Central memory CD4-positive, alpha-beta T cell (primary cell): ENCODE results near the gene SPAG8.
A peak's percentile ranks its signal among the peaks of the same experiment; 100 is the strongest.

Source experiments
- DNase-seq: peaks from one replicate; pipeline ENCODE4 v3.0.0; 2022

The SPAG8 gene

DNA sequence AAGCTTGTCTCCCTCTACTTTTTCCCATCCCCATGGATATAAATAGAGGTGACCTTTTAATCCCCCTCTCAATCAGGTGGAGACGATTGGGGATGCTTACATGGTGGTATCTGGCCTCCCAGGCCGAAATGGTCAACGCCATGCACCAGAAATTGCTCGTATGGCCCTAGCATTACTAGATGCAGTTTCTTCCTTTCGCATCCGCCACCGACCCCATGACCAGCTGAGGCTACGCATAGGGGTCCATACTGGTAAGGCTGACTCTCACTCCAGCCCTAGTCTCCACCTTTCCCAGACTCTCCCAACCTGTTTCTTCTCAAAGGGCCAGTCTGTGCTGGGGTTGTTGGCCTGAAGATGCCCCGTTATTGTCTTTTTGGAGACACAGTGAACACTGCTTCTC, 3.6 kb downstream of the SPAG8 start:
- DNase-seq: no peak

DNA sequence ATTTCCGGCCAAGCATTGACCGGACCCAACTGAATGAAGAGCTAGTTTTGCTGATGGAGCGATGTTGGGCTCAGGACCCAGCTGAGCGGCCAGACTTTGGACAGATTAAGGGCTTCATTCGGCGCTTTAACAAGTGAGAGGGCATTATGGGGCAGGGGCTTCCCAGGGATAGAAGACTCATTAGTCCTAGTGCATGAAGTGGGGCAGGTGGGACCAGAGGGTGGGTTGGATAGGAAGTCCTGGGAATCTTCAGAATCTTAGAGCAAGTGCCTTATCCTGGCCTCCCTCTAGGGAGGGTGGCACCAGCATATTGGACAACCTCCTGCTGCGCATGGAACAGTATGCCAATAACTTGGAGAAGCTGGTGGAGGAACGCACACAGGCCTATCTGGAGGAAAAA, 6.0 kb downstream of the SPAG8 start:
- no peak for DNase-seq

DNA sequence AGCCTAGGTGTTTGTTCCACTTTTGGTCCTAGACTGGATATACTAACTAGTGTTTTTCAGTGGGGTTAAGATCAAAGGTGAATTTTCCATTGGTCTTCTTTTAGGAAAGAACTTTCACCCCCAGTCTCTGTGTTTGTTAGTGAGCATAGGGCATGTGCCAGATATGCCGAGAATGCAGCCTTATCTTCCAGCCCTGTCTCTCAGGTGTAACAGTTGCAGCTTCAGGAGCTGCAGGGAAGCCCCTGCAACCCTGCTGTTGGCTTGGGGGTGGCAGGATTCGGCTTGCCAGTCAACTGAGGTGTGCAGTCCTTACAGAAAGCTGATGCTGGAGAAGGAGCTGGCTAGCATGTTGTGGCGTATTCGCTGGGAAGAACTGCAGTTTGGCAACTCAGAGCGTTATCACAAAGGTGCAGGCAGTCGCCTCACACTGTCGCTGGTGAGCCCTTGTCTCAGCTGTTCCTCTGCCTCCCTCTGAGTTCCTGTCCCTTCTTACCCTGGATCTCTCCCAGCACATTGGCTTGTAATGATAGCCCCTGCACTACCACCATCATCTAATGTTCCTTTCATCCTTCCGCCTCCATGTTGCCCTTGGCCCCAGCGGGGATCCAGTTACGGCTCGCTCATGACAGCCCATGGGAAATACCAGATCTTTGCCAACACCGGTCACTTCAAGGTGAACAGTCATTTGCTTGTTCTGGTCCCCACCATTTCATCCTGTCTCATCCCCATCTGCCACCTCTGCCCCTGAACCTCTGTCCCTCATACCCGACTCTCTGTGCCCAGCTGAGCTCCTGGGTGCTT, 10.5 kb downstream of the SPAG8 start:
- no peak for DNase-seq

DNA sequence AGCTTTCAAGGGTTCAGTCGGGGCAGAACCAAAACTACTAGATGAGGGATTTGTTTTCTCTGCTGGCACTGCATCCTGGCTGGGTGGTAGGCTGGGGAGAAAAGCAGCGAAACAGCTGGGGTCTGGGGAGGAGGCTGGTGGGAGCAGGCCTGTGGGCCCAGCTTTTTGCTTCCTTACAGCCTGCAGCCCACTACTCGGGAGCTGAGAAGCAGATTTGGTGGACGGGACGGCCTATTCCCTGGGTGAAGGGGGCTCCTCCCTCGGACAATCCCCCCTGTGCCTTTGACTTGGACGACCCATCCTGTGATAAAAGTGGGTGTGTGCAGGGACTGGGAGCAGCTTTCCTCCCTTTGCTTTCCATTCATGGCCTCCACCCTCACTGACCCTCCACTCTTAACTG, 11.5 kb downstream of the SPAG8 start:
- DNase-seq: no peak

DNA sequence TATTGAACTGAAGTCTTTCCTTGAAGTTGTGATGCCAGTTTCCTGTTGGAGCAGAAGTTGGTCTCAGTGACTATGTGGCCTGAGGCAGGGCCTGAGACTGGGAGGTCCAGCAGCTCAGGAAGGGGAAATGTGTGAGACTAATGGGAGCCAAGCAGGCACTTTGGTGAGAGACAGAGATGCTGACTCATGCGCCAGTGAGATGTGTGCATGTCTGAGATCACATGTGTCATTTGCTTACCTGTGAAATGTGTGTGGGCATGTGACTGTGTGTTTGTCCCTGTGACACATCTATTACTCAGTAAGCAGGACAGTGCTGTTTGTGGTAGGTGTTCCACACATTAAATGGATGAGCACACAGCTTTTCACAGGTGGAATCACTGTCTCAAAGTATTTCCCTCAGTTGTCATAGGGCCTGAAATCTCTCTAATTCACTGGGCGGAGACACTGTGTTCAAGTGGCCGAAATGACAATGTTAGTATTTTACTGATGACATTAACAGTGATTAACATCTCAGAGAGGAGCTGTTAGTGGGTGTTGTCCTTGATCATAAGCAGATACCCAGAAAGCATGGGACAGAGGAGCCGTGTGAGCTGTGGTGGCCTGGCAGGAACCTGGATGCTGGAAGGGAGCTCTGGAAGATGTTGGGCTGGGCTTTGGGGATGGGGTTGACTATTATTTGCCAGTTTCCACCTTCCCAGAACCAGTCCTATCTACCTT, 13.2 kb downstream of the SPAG8 start:
- DNase-seq: no peak

DNA sequence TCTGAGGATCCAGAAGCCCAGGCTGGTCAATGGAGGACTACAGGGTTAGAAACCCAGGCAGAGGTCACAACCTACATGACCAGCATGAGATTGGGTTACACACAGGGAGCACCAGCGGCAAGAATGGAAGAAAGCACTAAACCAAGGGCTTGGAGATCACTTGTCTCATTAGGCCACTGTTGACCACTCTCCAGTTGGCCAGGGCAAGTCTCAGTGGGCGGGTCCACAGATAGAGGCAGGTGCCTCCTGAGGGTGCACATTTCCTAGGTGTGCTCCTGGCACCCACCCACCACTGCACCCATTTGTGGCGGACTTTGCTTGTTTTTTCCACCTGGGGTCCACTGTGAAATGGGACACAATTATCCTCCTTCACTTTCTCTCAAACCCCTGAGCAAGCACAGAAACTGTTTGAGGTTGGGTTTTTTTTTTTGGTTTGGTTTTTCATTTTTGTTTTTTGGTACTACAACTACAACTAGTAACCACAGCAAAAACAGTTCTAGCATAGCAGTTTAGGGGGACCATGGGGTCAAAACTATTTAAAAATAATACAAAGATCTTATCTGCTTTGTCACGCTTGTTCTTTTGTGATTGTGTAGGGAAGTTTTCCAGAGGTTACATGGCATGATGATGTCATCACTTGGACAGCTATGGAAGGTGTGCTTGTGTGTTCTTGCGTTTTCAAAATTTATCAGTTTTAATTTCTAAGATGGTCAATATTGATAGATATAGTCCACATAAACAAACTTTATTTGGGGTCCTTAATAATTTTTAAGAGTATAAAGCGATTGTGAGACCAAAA, 14.6 kb downstream of the SPAG8 start:
- no peak for DNase-seq

DNA sequence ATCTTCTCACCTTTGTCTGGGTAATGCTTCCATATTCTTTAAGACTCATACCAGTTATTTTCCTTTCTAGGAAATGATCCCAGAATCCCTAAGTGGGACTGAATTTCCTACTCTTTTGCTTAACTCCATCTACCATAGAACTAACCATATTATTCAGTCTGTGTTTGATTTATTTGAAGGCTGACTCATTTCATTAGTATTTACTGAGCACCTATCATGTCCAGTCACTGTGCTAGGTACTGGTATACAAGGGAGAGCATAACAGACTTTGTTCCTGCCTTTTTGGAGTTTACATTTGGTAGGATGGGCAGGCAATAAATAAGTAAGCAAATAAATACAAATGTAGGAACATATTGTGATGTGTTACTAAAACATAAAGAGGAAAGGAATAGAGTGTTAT, 16.4 kb downstream of the SPAG8 start:
- no peak for DNase-seq

DNA sequence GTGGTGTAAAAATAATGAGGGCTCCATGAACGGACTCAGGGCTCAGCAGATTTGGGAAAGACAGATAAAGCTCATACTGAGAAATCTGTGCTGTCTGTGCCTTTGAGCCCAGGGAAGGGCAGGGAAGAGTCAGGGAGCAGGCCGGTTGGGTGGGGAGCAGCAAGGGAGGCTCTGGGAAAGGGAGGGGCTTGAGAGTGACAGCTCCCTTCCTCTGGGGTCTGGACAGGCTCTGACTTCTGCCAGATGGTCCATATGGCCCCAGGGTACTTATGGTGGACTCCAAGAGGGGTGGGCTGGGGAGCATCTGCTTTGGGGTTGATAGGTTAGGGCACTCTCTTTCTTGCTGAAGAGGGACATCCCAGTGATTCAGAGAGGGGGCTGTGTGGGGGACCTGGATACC, 18.6 kb downstream of the SPAG8 start:
- DNase-seq: no peak

DNA sequence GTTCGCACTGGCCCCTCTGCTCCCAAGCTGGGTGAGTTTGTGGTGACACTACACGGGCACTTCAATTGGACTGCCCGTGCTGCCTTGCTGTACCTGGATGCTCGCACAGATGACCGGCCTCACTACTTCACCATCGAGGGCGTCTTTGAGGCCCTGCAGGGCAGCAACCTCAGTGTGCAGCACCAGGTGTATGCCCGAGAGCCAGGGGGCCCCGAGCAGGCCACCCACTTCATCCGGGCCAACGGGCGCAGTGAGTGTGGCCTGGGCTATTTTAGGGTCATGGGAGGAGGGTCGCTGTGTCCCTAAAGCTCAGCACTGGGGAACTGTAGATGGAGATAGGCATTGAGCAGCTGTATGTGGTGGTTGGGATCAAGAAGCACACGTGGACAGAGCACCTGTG, 19.2 kb downstream of the SPAG8 start:
- no peak for DNase-seq

DNA sequence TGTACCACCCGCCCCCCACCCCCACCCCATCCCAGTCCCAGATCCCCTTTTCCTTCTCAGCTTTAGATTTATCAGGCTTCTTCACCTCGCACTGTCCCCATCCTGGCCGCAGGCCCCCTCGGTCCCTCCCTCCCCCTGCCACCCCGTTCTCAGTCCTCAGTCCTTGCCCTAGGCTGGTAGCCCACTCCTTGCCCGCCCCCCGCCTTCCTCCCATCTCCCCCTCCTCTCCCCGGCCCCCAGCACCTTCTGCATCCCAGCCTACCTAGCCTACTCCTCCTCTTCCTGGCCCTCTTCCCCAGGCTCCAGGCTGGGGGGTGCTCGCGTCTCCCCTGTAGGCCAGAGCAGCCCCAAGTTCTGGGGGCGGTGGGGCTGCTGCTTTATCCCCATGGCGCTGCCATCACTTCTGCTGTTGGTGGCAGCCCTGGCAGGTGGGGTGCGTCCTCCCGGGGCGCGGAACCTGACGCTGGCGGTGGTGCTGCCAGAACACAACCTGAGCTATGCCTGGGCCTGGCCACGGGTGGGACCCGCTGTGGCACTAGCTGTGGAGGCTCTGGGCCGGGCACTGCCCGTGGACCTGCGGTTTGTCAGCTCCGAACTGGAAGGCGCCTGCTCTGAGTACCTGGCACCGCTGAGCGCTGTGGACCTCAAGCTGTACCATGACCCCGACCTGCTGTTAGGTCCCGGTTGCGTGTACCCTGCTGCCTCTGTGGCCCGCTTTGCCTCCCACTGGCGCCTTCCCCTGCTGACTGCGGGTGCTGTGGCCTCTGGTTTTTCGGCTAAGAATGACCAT, 19.8 kb downstream of the SPAG8 start:
- DNase-seq: no peak

DNA sequence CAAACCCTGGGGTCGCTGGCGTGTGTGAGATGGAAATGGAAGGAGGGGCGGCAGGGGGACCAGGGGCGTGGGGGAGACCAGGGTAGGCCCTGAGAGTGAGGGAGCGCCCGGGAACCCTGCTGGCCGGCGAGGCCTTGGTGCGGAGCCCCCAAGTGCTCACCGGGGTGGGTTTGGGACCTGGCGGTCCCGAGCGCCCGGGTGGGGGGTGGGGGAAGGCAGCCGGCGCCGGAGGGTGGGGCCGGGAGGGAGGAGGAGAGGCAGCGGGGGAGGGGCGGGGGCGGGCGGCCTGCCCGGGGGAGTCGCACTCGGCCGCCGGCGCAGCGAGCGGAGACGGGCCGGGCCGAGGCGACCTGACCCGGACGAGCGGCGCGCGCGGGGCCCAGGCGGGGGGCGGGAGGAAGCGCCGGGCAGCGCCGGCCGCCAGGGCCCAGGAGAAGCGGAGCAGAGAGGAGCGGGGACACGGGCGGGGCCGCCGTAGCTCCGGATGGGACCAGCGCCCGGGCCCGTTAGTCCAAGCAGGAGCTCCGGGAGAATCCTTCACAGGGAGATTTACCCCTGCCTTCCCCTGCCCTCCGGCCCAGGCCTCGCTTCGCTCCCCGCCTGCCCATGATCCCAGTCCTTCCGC, 20.7 kb downstream of the SPAG8 start, which contains the start of gene NPR2:
NPR2 (plus strand) TSS at position 295 of the 625 bp plus-strand sequence. CDS start 818 bp downstream, outside the sequence.
- DNase-seq: no peak

DNA sequence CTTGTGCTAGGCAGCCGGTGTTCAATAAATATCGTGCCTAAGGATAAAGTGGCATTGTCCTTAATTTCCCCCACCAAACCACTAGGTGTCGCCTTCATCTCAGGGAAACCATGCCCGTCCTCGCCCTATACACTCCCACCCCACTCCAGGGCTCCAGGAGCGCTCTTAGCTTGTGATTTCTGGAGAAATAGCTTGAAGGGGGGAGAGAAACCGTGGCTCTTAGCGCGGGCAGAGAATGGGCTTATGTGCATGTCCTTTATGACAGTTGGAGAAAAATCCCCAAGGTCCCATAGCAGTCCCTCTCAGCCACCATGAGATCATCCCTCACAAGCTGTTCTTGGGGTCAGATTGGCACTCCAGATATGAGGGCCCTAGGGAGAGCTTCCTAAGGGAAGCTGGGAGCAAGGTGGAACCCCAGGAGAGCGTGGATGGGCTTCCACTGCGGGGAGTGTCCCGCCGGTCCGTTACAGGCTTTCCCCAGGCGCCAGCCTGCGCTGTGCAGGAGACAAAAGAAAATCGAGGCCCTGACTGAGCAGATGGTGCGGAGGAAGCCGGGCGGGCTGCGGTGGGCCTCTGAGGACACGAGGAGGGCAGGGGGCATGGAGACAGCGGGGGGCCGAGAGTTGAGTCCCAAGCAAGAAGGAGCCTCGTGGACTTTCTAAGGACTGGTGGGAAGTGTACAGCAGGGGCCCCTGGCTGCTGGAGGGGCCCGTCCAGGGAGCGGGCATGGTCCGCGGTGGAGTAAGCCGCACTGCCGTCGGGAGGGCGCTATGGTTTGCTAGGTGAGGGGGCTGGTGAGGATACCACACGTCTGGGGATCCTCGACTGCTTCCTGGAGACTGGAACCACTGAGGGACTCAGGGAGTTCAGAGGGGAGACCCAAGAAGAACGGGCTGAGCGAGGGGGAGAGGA, 21.4 kb downstream of the SPAG8 start:
- peak; percentile 58 for DNase-seq

DNA sequence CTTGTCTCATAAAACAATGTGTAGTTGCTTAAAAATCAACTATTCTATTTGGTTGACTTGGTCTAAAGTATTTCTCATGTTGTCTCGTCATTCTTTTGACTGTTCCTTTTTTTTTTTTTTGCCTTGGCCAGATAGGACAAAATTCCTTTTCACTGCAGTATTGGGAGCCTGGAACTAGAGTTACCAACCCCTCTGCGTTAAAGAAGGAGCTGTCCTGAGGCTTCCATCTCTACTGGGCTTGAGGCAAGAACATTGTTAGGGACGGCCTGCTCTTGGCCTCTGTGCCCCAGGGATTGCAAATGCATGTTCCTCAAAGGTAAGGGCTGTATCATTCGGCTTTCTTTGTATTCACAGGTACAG, 22.1 kb downstream of the SPAG8 start:
- DNase-seq: no peak

DNA sequence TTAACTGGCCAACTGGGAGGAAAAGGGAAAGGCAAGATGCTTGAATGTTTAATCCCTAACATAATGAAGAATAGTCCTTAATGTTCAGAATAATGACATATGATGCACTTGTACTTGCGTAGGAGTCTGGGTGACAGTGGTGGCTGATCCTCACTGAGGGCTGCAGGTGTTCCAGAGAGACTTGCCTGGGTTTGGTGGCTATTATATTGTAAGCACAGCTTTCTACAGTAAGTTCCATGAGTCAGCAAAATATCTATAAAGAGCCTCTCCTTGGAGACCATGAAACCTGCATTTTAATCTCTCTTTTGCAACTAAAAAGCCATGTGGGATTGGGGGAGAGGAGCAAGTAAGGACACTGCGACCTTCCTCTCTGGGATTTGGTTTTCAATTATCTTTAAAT, 22.5 kb downstream of the SPAG8 start:
- DNase-seq: no peak

DNA sequence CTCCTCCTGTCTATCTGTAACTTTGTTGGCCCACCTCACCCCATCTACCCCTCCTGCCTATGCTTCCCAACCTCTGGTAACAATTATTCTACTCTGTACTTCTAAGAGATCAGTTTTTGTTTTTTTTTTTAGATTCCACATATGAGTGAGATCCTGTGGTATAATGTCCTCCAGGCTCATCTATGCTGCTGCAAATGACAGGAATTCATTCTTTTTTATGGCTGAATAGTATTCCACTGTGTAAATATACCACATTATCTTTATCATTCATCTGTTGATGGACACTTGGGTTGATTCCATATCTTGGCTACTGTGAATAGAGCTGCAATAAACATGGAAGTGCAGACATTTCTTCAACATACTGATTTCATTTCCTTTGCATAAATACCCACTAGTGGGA, 28.6 kb downstream of the SPAG8 start:
- DNase-seq: no peak

DNA sequence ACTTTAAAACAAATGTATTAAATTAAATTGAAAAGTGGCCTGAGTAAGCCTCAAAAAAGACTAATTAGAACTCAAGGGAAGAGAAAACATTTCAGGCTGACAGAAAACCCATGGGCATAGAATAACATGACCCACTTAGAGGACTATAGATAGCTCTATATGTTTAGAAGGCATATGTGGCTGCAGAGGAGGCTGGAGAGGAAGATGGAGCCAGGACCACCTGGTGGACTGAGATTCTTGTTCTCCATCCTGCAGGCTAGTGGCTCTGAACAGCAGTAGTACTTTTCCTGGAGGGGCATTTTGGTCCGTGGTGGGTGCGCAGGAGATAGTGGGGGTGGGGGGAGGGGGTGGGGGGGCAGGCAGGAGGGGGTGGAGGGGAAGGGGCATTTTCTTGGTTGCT, 31.0 kb downstream of the SPAG8 start:
- no peak for DNase-seq

DNA sequence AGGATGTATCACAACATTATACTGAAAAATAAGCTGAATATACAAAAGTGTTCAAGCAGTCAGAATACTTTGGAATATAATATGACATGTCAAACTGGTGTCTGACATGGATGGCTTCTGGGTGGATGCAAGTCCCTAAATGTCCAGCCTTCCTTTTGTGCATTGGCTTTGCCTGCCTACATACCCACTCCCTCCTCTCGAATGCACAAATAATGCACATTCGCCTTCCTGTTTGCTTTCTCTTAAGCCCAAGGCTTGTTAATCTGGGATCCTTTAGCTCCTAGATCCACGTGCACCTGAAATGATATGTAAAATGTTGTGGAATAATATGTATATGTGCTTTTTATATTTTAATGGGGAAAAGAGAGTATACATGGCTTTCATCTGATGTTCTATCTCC, 33.6 kb downstream of the SPAG8 start:
- DNase-seq: no peak

DNA sequence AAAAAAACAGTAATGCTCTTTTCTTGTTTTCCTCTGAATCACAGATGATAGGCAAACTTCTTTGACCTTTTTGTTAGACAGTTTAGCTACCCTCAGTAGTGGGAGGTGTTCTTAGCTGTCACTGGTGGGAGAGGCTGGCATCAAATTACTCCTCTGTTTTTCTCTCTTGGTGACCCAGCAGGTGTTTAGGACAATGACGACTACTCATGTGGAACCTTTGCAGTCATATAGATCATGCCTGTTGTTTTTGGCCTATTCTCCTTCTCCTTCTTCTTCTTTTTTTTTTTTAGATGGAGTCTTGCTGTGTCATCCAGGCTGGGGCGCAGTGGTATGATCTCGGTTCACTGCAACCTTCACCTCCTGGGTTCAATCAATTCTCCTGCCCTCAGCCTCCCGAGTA, 36.0 kb downstream of the SPAG8 start:
- DNase-seq: no peak

DNA sequence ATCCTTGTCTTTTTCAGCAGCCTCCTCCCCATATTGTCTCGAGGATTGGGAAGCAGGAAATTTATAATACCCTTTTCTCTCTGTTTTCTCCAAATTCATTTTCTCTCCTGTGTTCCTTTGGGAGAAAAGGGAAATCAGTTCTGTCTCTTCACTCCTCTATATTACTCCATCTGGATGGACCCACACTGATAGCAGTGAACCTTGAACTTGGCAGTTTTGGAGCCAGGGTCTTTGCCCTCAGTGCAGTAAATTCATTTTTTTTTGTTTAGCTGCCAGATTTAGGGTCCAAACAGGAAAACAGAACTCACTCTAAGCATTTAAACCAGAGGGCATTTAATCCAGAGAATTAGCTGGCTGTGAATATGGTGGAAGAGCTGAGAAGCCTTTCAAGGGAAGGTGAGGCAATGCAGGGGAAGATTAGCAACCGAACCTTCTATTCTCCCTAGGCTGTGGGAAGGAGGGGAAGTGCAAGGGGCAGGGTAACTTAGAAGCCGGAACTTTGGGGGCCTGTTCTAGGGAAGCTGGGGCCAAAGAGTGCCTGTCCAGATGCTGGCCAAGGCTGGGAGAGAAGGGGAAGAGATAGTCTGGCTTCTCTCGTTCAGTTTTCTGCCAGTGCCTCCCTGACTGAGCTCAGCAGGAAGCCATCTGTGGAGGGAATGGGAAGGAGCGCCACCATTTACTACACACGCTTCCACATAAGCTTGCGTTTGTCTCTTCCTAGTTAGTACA, 37.0 kb downstream of the SPAG8 start:
- DNase-seq: no peak

DNA sequence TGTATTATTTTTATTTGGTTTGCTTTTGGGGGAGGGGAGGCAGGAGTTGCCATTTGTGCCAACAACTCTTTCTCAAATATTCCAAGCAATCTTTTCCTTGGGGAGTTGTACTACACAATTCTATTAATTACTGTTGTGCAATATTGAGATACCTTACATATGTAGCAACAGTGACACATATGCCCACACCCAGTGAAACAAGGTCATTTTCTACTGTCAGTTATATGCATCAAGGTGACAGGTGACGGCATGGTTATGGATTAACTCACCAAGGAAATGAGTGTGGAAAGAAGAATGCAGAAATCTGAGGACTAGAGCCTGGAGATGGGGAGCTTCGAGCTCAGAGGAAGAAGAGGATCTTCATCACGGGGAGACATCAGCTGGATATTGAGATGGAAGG, 40.1 kb downstream of the SPAG8 start:
- no peak for DNase-seq

DNA sequence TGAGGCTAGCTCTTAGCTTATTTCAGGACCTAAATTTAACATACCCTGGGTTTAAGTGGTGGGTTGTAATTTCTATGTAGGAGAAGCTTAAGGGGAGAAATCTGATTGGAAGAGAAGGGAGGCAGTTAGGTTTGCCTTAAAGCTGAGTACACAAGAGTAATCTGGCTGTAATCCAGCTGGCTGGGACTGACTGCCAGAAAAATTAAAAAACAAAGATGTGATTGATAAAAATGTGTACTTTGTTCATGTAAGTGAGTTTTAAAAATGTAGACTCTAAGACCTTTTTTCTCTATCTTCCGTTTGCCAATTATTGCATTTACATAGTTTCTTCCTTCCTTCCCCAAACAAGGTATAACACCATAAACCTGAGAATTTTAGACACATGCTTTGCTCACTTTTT, 40.5 kb downstream of the SPAG8 start:
- DNase-seq: no peak
